ENCODE data around the gene ZNF646.

GRCh38 chr16:31113121-31114120 is 39.2 kb downstream of the ZNF646 start:
- TF ChIP-seq CTCF (IDR thresholded peaks at IDR 0.05) (no peak), POLR2A (IDR thresholded peaks at IDR 0.05) (no peak)

Data from testis (tissue), 2 donors.